NCI-H1694 (cell line): Measurements from ENCODE around the gene EPS8L1.

Source experiments
- DNase-seq: peaks from one replicate; lab custom pipeline; 2025; lab: John Stamatoyannopoulos, UW

Gene EPS8L1

DNA sequence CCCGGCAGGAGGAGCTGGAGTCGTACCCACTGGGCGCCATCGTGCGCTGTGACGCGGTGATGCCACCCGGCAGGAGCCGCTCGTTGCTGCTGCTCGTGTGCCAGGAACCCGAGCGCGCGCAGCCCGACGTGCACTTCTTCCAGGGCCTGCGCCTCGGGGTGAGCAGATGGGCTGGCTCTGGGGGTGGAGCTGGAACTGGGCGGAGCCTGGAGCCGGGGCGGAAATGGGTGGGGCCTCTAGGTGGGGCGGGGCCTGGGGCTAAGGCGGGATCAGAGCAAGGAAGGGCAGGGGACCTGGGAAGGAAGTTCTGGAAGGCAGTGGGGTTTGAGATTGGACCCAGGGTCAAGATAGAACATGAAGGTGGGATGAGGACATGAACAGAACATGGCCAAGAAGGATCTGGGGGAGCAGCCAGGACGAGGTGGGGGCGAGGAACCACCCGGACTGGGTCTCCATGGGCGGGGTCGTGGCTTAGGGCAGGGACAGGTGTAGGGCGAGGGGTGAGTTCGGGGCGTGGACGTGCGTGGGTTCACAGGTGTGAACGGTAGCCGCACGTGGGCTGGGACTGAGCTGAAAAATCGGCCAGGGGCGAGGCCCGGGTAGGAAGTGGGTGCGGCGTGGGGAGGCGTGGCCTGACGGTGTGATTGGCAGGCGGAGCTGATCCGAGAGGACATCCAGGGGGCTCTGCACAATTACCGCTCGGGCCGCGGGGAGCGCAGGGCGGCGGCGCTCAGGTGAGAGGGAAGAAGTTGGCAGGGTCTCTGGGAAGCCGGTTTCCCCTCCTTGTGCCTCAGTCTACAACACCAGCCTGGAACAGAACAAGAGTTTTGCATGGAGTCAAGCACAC lies 4.7 kb downstream of the EPS8L1 start:
- DNase-seq: peak; percentile 41

DNA sequence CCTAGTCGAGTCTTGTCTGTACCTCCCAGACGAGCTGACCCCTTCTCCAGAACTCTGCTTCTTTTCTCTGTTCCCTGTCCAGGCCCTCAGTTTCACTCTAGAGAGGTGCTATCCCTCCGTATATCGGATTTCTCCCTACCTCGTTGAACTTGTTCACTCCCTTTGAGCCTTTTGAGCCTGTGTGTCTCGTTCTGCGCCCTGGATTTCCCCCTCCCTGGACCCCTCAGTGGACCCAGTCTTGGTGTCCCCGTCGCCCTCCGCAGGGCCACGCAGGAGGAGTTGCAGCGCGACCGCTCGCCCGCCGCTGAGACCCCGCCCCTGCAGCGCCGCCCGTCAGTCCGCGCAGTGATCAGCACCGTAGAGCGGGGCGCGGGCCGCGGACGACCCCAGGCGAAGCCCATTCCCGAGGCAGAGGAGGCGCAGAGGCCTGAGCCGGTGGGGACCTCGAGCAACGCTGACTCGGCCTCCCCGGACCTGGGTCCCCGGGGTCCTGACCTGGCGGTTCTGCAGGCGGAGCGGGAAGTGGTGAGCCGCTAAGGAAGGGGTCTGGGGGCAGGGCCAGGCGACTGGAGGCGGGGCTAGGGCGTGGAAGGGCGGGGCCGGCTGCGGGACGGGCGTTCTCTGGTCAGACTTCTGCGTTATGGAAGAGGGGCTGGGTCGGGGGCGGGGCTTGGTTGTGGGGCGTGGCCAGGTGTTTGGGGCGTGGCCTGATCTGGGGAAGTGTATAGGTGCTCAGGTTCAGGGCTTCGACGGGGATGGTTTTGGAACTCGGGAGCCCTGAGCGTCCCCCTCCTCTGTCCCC lies 5.5 kb downstream of the EPS8L1 start:
- DNase-seq: peak; percentile 42

DNA sequence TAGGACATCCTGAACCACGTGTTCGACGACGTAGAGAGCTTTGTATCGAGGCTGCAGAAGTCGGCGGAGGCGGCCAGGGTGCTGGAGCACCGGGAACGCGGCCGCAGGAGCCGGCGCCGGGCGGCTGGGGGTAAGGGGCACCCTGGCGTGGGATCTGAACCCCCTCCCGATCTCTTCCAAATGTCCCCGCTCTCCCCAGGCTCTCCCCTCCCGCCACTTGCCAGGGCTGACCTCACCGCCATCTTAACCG lies 6.0 kb downstream of the EPS8L1 start:
- no peak for DNase-seq

DNA sequence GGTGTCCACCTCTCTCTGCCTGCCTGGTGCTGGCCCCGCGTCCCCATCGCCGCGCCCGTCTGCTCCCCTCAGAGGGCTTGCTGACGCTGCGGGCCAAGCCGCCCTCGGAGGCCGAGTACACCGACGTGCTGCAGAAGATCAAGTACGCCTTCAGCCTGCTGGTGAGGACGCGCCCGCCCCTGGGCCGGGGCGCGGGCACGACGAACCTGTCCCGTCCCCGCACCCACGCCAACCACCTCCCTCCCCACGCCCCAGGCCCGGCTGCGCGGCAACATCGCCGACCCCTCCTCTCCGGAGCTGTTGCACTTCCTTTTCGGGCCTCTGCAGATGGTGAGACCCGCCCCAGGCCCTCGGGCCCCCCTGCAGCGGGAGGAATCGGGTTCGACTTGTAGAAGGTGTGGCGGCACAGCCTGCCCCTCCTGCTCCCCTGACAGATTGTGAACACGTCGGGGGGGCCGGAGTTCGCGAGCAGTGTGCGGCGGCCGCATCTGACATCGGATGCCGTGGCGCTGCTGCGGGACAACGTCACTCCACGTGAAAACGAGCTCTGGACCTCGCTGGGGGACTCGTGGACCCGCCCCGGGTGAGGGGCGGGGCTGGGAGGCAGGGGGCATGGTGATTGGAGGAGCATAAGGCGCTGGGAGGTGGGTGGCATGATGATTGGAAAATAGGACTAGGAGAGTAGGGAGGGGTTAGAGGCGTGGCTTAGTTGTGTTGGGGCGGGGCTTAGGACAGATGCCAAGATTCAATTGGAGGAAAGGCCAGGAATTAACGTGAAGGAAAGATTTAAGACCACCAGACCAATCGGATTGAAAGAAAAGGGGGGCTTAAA lies 6.6 kb downstream of the EPS8L1 start:
- peak; percentile 52 for DNase-seq

DNA sequence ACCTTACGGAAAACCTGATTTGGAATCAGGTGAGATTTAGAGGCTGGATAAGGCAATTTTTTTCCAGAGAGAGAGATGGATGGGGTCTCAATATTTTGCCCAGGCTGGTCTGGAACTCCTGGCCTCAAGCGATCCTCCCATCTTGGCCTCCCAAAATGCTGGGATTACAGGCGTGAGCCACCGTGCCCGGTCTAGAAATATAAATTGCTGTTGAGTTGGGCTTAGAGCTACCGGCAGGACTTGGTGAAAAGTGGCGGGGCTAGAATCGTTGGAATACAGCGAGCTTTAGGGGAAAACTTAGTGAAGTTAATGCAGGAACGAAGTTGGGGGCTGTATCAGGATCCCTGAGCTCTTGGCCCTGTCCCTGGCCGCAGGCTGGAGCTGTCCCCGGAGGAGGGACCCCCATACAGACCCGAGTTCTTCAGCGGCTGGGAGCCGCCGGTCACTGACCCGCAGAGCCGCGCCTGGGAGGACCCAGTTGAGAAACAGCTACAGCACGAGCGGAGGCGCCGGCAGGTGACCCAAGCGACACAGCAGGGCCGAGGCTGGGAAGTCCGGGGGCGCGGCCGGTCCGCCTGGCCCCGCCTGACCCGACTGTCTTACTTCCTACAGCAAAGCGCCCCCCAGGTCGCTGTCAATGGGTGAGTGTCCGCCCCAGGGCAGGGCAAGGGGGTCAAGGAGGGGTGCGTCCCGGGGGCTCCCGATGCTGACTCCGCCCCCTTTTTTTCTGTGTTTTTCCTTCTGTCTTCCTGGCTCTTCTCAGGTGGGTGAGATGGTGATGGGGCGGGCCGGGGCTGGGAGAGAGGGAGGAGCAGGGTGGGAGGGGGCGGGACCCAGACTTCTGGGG lies 7.6 kb downstream of the EPS8L1 start:
- no peak for DNase-seq

DNA sequence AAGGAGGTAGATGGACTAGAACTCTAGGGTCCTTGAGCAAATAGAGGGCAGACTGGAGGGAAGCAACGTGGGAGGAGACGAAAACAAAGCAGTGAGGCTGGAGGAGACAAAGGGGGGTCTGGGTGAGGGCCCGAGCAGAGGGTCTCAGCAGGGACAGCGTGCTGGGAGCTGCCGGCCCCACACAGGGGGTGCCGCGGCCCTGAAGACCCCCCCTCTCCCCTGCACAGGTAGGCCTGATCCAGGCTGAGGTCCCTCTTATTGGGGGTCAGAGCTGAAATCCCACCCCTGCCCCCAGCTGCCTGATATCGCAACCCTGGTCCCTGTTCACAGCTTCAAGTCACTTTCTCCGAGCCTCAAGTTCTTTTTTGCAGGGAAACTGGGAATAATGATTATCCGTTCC lies 8.7 kb downstream of the EPS8L1 start:
- no peak for DNase-seq

DNA sequence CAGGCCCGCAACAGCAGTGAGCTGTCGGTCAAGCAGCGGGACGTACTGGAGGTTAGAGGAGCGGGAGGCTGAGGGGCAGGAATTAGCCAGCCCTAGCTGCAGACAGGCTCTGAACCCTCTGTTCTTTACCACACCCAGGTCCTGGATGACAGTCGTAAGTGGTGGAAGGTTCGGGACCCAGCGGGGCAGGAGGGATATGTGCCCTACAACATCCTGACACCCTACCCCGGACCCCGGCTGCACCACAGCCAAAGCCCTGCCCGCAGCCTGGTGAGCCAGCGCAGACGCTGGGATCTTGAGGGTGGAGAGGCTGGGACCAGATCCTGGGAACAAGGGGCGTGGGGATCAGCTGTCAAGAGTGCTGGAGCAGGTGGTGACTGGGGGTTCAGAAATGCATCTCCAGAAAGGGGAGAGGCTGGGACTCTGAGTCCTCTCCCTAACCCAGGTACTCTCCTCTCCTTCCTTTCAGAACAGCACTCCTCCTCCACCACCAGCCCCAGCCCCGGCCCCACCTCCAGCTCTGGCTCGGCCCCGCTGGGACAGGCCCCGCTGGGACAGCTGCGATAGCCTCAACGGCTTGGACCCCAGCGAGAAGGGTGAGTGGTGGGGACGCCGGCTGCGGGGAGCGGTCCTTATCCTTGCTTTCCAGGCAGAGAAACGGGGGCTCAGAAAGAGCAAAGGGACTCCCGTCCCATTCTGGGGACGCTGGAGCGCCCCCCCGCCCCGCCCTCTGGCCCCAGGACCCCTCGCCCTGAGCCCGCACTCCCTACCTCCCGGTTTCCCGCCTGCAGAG lies 10.4 kb downstream of the EPS8L1 start:
- no peak for DNase-seq

DNA sequence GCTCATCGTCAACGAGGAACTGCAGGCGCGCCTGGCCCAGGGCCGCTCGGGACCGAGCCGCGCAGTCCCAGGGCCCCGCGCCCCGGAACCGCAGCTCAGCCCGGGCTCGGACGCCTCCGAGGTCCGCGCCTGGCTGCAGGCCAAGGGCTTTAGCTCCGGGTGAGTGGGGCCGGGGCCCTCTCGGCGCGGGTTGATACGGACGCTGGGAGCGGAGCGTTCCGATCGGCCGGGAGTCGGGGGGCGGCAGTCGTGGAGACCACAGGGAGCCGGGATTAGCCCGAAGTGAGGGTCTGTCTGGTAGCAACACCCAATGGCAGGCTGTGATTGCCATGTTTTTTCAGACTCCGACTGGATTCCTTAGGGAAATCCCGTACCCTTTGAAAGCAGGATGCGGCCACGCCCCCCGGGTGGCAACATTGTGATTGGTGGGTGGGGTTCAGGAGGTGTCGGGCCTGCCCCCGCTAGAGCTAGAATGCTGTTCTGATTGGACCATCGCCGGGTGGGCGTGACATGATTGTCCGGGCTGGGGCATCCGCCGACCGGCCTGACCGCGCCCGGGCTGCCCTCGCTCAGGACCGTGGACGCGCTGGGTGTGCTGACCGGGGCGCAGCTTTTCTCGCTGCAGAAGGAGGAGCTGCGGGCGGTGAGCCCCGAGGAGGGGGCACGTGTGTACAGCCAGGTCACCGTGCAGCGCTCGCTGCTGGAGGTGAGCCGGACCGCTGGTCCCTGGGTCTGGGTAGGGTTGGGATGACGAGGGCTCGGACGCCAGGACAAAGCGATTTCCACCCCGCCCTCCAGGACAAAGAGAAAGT lies 11.3 kb downstream of the EPS8L1 start:
- peak; percentile 89 for DNase-seq

DNA sequence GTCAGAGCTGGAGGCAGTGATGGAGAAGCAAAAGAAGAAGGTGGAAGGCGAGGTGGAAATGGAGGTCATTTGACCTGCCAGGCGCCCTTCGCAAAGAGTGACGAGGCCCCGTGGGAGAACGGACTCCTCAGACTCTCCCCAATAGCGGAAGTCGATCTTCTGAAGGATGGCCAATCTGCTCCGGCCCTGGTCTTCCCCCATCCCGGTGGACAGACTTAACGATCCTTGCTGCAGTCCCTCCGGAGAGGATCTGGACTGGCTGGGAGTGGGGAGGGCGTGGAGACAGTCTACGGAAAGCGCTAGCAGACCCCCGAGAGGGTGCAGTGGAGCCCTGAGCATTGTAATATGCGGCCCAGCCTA lies 11.9 kb downstream of the EPS8L1 start:
- peak; percentile 5 for DNase-seq

DNA sequence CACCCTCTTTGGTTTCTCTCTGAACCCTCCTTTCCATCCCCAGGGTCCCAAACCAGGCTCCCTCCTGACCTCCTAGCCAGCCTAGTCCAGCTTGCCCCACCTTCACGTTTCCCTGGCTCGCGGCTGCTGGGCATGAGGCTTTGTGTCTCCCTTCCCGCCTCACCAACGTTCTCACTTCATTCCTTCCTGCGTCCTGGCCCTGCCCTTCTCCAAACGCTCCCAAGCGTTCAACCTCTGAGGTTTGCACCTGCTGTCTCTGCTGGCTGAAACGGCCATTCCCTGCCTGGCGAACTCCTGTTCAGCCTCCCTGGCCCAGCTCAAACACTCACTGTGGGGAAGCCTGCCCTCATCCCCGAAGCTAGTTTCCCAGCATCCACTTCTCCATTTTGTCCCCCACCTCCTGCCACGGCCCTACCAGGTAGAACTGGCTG lies 12.4 kb downstream of the EPS8L1 start:
- DNase-seq: no peak

DNA sequence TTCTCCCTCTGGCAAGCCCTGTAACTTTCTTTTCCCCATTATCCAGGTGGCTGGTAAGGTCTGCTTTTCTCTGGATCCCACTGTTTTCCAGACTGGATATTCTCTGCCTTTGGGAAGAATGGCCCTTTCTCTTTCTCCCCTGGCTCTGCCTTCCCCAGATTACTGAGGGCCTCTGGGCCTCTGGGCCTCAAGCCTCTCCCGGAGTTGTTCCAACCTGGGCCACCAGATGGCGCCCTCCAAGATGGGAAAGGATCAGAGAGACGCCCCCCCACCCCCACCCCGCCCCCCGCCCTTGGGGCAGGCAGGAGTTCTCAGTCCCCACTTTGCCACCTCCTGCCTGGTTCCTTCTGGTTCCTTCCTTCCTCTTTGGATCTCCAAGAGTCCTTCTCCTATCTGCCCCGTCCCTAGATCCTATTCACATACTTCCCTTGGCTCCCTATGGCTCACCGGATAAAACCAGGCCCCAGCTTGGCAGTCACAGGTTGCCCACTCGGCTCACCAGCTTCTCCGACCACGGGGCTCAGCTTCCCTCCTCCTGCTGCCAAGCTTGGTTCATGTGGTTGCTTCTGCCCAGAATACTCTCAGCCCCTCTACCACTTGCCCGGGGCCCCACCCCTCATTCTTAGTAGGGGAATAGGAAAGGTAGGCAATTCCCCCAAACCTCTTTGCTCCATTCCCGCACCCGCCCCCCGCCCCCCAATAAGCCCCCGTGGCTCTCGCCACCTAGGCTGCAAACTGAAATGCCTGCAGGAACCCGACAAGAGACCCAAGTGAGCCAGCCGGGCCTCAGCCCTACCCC lies 13.1 kb downstream of the EPS8L1 start:
- peak; percentile 77 for DNase-seq

DNA sequence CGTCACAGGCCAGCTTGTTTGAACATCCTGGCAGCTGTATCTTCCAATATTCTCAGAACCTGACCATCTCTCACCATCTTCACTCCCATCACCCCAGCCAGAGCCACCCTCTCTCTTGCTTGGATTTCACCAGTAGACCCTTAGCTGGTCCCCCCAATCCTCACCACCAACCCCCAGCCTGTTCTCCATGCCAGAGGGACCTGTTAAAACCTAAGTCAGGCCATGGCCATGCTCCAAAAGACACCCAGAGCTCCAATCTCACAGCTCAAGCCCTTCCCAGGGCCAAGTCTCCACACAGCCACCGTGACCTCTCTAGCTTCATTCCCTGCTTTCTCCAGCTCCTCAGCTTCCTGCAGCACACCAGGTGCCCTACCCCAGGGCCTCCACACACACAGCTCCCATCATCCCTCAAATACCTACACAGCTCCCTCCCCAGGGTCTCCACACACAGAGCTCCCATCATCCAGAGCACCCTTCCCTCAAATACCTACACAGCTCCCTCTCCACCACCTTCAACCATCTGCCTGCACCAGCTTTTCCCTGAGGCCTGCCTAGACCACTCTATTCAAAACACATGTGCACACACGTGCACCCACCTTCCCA lies 13.8 kb downstream of the EPS8L1 start:
- DNase-seq: no peak

DNA sequence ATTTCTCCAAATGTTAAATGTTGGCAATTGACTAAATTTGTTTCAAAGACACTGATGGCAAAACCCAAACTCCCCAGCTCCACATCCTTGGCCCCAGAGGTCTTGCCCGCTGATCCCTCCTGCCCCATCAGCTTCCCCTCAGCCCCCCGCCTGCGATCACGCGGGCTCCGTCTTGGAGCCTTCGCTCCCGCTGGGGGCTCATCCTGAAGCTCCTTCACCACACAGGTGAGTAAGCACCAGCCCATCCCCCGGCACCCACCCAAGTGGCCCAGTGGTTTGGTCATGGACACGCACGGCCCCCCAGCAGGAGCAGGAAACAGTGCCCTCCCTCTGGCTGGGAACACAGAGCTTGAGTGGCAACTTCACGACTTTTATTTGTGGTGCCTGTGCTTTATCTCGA lies 14.9 kb downstream of the EPS8L1 start:
- no peak for DNase-seq

DNA sequence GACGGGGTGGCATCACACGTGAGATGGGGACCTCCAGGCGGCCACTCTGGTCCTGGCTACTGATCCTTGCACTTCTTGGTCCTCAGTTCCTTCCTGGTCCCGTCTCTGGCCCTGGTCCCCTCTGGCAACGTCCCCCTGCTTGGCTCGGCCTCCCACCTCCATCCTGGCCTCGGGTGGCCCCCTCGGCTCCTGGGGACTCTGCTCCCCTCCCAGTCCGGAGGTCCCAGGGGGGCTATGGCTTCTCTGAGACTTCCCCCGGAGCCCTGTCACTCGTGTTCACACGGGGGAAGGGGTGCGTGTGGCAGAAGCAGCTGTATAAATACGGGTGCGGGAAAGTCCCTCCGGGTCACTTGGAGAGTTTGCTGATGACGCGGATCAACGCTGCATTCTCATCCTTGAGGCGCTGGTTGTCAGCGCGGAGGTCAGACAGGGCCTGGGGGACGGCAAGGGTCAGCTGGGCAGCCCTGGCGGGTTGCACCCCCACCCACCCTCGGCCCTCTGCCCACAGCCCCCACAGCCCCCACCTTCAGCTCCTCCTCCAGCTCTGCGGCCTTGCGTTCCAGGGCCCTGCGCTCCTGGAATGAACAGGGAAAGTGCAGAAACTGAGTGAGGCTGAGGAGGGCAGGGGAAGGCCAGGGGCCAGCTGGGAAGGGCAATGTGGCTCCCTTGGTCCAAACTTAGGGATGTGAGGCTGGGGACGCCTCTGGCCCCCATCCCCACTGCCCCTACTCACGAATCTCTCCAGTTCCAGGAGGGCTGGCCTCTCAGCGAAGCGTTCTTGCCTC lies 15.6 kb downstream of the EPS8L1 start:
- no peak for DNase-seq

DNA sequence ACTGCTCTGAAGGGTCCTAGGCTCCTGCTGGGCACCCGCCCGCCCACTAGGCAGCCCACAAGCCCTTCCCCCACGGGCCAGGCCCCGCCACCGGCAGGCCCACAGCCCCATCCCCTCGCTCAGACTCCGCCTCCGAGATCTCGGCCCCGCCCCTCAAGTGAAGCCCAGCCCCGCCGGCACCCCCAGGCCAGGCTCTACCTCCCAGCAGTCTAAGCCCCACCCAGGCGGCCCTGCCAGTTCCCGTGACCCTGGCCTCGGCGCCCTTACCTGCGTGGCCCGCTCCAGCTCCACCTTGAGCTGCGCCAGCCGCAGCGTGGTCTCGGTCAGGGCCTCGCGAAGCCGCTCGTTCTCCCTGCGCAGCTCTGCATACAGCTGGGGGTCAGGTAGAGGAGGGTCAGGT lies 16.3 kb downstream of the EPS8L1 start:
- no peak for DNase-seq

DNA sequence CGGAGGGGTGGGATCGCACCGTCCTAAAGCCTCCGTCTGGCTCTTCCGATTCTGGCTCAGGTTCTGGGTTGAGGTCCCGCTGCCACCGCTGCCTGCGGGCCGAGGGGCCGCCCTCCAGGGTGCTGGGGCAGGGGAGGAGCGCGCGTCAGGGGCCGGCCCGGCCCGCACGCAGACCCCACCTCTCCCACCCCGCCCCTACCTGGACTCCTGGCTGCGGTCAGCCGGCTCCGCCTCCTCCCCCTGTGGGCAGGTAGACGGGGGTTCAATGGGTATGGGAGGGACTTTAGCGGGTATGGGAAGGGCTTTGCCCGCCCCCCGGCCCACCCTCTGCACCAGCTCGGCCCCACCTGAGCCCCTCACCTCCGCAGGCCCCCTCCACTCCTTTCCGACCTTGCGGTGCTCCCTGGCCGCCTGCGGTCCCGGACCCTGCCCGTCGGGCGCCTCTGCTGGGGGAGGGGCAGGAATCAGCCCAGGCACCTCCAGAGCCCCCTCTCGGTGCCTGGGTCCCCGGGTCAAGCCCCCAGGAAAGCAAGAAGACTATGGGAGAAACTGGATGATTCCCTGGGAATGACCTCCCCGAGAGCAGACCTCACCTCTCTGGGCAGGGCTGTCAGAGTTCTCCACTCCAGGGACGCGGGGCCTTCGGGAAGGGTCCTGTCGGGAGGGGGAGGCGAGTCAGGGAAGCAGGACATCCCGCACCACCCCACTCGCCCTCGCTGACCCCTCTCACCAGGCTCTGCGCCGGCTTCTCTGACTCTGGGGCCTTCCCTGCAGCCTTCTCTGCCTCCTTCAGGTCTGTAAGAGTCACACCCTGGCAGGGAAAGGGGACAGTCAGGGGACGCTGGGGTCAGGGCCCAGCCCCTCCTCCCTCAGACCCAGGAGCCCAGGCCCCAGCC lies 17.0 kb downstream of the EPS8L1 start:
- DNase-seq: no peak
